Central memory CD8-positive, alpha-beta T cell (primary cell): Measurements from ENCODE around the gene CCAR1.
"Not testable (repeated sequence)": the region's sequence is repeated elsewhere in the genome, so short reads cannot be mapped to it uniquely, and the experiment has no call there.

Experiments used
- ATAC-seq: fragments of 150-1000 bp; cut with Tn5 transposase; replicated peaks from 2 replicates; pipeline ENCODE4 v1.10.0; 2022; ENCODE audit warnings: mild to moderate bottlenecking, moderate FRiP score, moderate number of reproducible peaks; ENCODE audit not compliant: poor library complexity, severe bottlenecking; ENCODE audit errors: extremely low read depth
- DNase-seq, 2 donors: peaks; one replicate each; pipeline ENCODE4 v3.0.0; 2021; ENCODE audit warnings: low spot score in 2 of 2
- H3K27ac Mint-ChIP-seq: one replicate; pipeline ENCODE4 v1.8.0; 2022; ENCODE audit warnings: low read depth, mild to moderate bottlenecking, moderate library complexity, mixed read lengths
- H3K27me3 Mint-ChIP-seq: one replicate; pipeline ENCODE4 v1.8.0; 2022; ENCODE audit warnings: mixed read lengths
- H3K36me3 Mint-ChIP-seq: one replicate; pipeline ENCODE4 v1.8.0; 2022; ENCODE audit warnings: mild to moderate bottlenecking, moderate library complexity, mixed read lengths; ENCODE audit not compliant: insufficient read depth
- H3K4me1 Mint-ChIP-seq: one replicate; pipeline ENCODE4 v1.8.0; 2022; ENCODE audit warnings: mixed read lengths
- H3K4me3 Mint-ChIP-seq: one replicate; pipeline ENCODE4 v1.8.0; 2022; ENCODE audit warnings: mild to moderate bottlenecking, moderate library complexity, mixed read lengths
- H3K9me3 Mint-ChIP-seq: one replicate; pipeline ENCODE4 v1.8.0; 2022; ENCODE audit warnings: mixed read lengths

The CCAR1 gene

GRCh38 chr10:68781613-68782574, 60.9 kb downstream of the CCAR1 start:
- ATAC-seq (no peak), DNase-seq (no peak)
- H3K27me3 Mint-ChIP-seq = no peaks in the 10 kb centered on the region
- peaks cover 62% of the 10 kb centered on the region for H3K36me3 Mint-ChIP-seq
- H3K27ac Mint-ChIP-seq = no peak overlapping the region
- H3K9me3 Mint-ChIP-seq = no peaks in the 10 kb centered on the region
- H3K4me1 Mint-ChIP-seq = peaks cover 1% of the 10 kb centered on the region
- no peak overlapping the region for H3K4me3 Mint-ChIP-seq

GRCh38 chr10:68784476-68784875, 63.4 kb downstream of the CCAR1 start:
- ATAC-seq (no peak), DNase-seq (no peak)
- Mint-ChIP-seq H3K27me3 (no peaks in the 10 kb centered on the region), H3K4me3 (no peak overlapping the region), H3K36me3 (peaks cover 63% of the 10 kb centered on the region), H3K27ac (no peak overlapping the region), H3K9me3 (no peaks in the 10 kb centered on the region), H3K4me1 (no peaks in the 10 kb centered on the region)

GRCh38 chr10:68787813-68788212, 66.8 kb downstream of the CCAR1 start:
- no peak for DNase-seq

GRCh38 chr10:68790476-68790875, 69.4 kb downstream of the CCAR1 start:
- no peak for ATAC-seq
- no peak overlapping the region for H3K27ac Mint-ChIP-seq
- DNase-seq = no peak
- no peak overlapping the region for H3K4me3 Mint-ChIP-seq
- H3K27me3 Mint-ChIP-seq = no peaks in the 10 kb centered on the region
- no peaks in the 10 kb centered on the region for H3K9me3 Mint-ChIP-seq
- H3K36me3 Mint-ChIP-seq = peaks cover 66% of the 10 kb centered on the region
- no peaks in the 10 kb centered on the region for H3K4me1 Mint-ChIP-seq

More at GRCh38 chr10:68787813-68788212, 66.8 kb downstream of the CCAR1 start:
- Mint-ChIP-seq H3K4me1 (no peaks in the 10 kb centered on the region), H3K9me3 (no peaks in the 10 kb centered on the region), H3K4me3 (no peak overlapping the region), H3K36me3 (peaks cover 70% of the 10 kb centered on the region), H3K27me3 (no peaks in the 10 kb centered on the region), H3K27ac (no peak overlapping the region)
- no peak for ATAC-seq

- Mint-ChIP-seq H3K4me1 (no peaks in the 10 kb centered on the region), H3K36me3 (peaks cover 57% of the 10 kb centered on the region), H3K4me3 (no peak overlapping the region), H3K27me3 (no peaks in the 10 kb centered on the region), H3K27ac (no peak overlapping the region), H3K9me3 (no peaks in the 10 kb centered on the region)
- DNase-seq (no peak), ATAC-seq (no peak)
Observed at GRCh38 chr10:68792115-68792514, 71.1 kb downstream of the CCAR1 start.

GRCh38 chr10:68795886-68796532, 75.0 kb downstream of the CCAR1 start:
- ATAC-seq = no peak
- Mint-ChIP-seq H3K27ac (no peak overlapping the region), H3K36me3 (peaks cover 27% of the 10 kb centered on the region), H3K4me1 (peaks cover 5% of the 10 kb centered on the region), H3K9me3 (no peaks in the 10 kb centered on the region), H3K27me3 (no peaks in the 10 kb centered on the region), H3K4me3 (no peak overlapping the region)
- no peak for DNase-seq

- no peak overlapping the region for H3K4me3 Mint-ChIP-seq
- DNase-seq (no peak), ATAC-seq (no peak)
- peaks cover 5% of the 10 kb centered on the region for H3K4me1 Mint-ChIP-seq
- H3K27me3 Mint-ChIP-seq = no peaks in the 10 kb centered on the region
- H3K27ac Mint-ChIP-seq = no peak overlapping the region
- H3K9me3 Mint-ChIP-seq = no peaks in the 10 kb centered on the region
- H3K36me3 Mint-ChIP-seq = peaks cover 22% of the 10 kb centered on the region
Observed at GRCh38 chr10:68796605-68797004, 75.6 kb downstream of the CCAR1 start.

GRCh38 chr10:68800211-68800610, 79.2 kb downstream of the CCAR1 start:
- Mint-ChIP-seq H3K27ac (no peak overlapping the region), H3K4me1 (peaks cover 5% of the 10 kb centered on the region)

GRCh38 chr10:68804692-68805091, 83.7 kb downstream of the CCAR1 start:
- no peak overlapping the region for H3K27ac Mint-ChIP-seq
- ATAC-seq (no peak), DNase-seq (no peak)
- H3K36me3 Mint-ChIP-seq = no peaks in the 10 kb centered on the region
- H3K9me3 Mint-ChIP-seq = no peaks in the 10 kb centered on the region
- no peaks in the 10 kb centered on the region for H3K27me3 Mint-ChIP-seq
- no peaks in the 10 kb centered on the region for H3K4me1 Mint-ChIP-seq
- H3K4me3 Mint-ChIP-seq = no peak overlapping the region

More at GRCh38 chr10:68800211-68800610, 79.2 kb downstream of the CCAR1 start:
- Mint-ChIP-seq H3K27me3 (no peaks in the 10 kb centered on the region), H3K4me3 (no peak overlapping the region), H3K9me3 (no peaks in the 10 kb centered on the region), H3K36me3 (peaks cover 8% of the 10 kb centered on the region)
- ATAC-seq (no peak), DNase-seq (no peak)

GRCh38 chr10:68810830-68811229, 89.8 kb downstream of the CCAR1 start:
- not testable (repeated sequence) for ATAC-seq, H3K4me3 Mint-ChIP-seq, H3K27ac Mint-ChIP-seq

GRCh38 chr10:68811314-68812009, 90.4 kb downstream of the CCAR1 start:
- no peak for DNase-seq
- Mint-ChIP-seq H3K4me1 (no peaks in the 10 kb centered on the region), H3K27me3 (no peaks in the 10 kb centered on the region), H3K4me3 (no peak overlapping the region), H3K9me3 (no peaks in the 10 kb centered on the region), H3K36me3 (no peaks in the 10 kb centered on the region), H3K27ac (no peak overlapping the region)
- ATAC-seq = no peak

More at GRCh38 chr10:68810830-68811229, 89.8 kb downstream of the CCAR1 start:
- not testable (repeated sequence) for H3K36me3 Mint-ChIP-seq, DNase-seq, H3K27me3 Mint-ChIP-seq, H3K4me1 Mint-ChIP-seq, H3K9me3 Mint-ChIP-seq

- no peak for DNase-seq
- no peaks in the 10 kb centered on the region for H3K9me3 Mint-ChIP-seq
- no peak overlapping the region for H3K4me3 Mint-ChIP-seq
- H3K36me3 Mint-ChIP-seq = no peaks in the 10 kb centered on the region
- no peak for ATAC-seq
- H3K4me1 Mint-ChIP-seq = no peaks in the 10 kb centered on the region
- no peak overlapping the region for H3K27ac Mint-ChIP-seq
- H3K27me3 Mint-ChIP-seq = no peaks in the 10 kb centered on the region
Observed at GRCh38 chr10:68812420-68812819, 91.4 kb downstream of the CCAR1 start.
